Brain microvascular endothelial cell (primary cell): ENCODE data around the gene ACOT9.
"Not testable (repeated sequence)": the region's sequence is repeated elsewhere in the genome, so short reads cannot be mapped to it uniquely, and the experiment has no call there.

Experiments used
- DNase-seq: peaks from one replicate; pipeline ENCODE4 v3.0.0-alpha.2; 2020
- H3K27ac ChIP-seq: fragments of 250-450 bp; sonication (Bioruptor Pico); 2 replicates; pipeline ENCODE4 v1.5.1; 2020; ENCODE audit warnings: mild to moderate bottlenecking, moderate library complexity
- H3K27me3 ChIP-seq: fragments of 250-450 bp; sonication (Bioruptor Pico); replicated peaks from 2 replicates; pipeline ENCODE4 v1.5.1; 2020; ENCODE audit warnings: mild to moderate bottlenecking
- H3K36me3 ChIP-seq: fragments of 250-450 bp; sonication (Bioruptor Pico); replicated peaks from 2 replicates; pipeline ENCODE4 v1.5.1; 2020; ENCODE audit warnings: mild to moderate bottlenecking
- H3K4me3 ChIP-seq: 2 replicates; pipeline ENCODE4 v1.5.1; 2011; ENCODE audit warnings: low read depth, mild to moderate bottlenecking, control low read depth, low read length, moderate library complexity
- CTCF ChIP-seq: IDR thresholded peaks from 2 replicates; pipeline ENCODE4 v1.5.1; 2011; ENCODE audit warnings: low read depth, mild to moderate bottlenecking, moderate library complexity, low read length, control low read depth, inconsistent platforms; ENCODE audit errors: missing control alignments
- in situ Hi-C: cut with HindIII; loops from 2 replicates; pipeline ENCODE4 v1.10.0; 2017; ENCODE audit warnings: low sequenced_read_pairs, low pct_ligation_motif_present

ACOT9 gene

GRCh38 chrX:23662853-23663252 lies 80.2 kb downstream of the ACOT9 start:
- H3K36me3 ChIP-seq = no peaks in the 10 kb centered on the region
- in situ Hi-C loops = no loop called here
- TF ChIP-seq CTCF = no peak
- H3K27ac ChIP-seq = no peak overlapping the region
- no peak for DNase-seq
- H3K4me3 ChIP-seq = no peak overlapping the region
- no peaks in the 10 kb centered on the region for H3K27me3 ChIP-seq

GRCh38 chrX:23662187-23662586 lies 80.9 kb downstream of the ACOT9 start:
- in situ Hi-C loops = no loop called here
- no peak overlapping the region for H3K4me3 ChIP-seq
- H3K27me3 ChIP-seq = no peaks in the 10 kb centered on the region
- DNase-seq = no peak
- H3K36me3 ChIP-seq = no peaks in the 10 kb centered on the region
- TF ChIP-seq CTCF = no peak
- no peak overlapping the region for H3K27ac ChIP-seq

GRCh38 chrX:23661671-23662070 lies 81.4 kb downstream of the ACOT9 start:
- Histone ChIP-seq H3K4me3 (no peak overlapping the region), H3K36me3 (no peaks in the 10 kb centered on the region), H3K27me3 (no peaks in the 10 kb centered on the region), H3K27ac (no peak overlapping the region)
- TF ChIP-seq CTCF = no peak
- DNase-seq = no peak
- in situ Hi-C loops = no loop called here

- DNase-seq = no peak
- Histone ChIP-seq H3K36me3 (no peaks in the 10 kb centered on the region), H3K4me3 (no peak overlapping the region), H3K27ac (no peak overlapping the region), H3K27me3 (no peaks in the 10 kb centered on the region)
- in situ Hi-C loops = no loop called here
- TF ChIP-seq CTCF = no peak
Observed at GRCh38 chrX:23660766-23661132, 82.3 kb downstream of the ACOT9 start.

- H3K4me3 ChIP-seq, DNase-seq, in situ Hi-C loops, H3K36me3 ChIP-seq, H3K27ac ChIP-seq, H3K27me3 ChIP-seq: not testable (repeated sequence)
Observed at GRCh38 chrX:23660083-23660765, 82.9 kb downstream of the ACOT9 start.

- no peak overlapping the region for H3K4me3 ChIP-seq
- H3K27ac ChIP-seq = no peak overlapping the region
- no peak for DNase-seq
- in situ Hi-C loops = no loop called here
- H3K36me3 ChIP-seq = no peaks in the 10 kb centered on the region
- TF ChIP-seq CTCF = no peak
- H3K27me3 ChIP-seq = no peaks in the 10 kb centered on the region
Observed at GRCh38 chrX:23659339-23659738, 83.7 kb downstream of the ACOT9 start.
